Measurements from ENCODE around the gene GLCCI1.

GLCCI1 gene

GRCh38 chr7:7968544-7969305 lies at the start of gene GLCCI1:
TSS of gene GLCCI1 (plus strand) at chr7:7968796. CDS start at chr7:7969351, 555 bp downstream.
- FAIRE-seq (peak; percentile 99), DNase-seq (ENCODE audit: extremely low spot score, insufficient read length, low read depth) (peak; percentile 87)

GRCh38 chr7:7919449-7919945 lies 49.1 kb upstream of the GLCCI1 start:
- no peak for DNase-seq (ENCODE audit: extremely low spot score, insufficient read length, low read depth)
- FAIRE-seq = no peak

GRCh38 chr7:7920056-7920455 lies 48.5 kb upstream of the GLCCI1 start:
- FAIRE-seq (no peak), DNase-seq (ENCODE audit: extremely low spot score, insufficient read length, low read depth) (no peak)

- DNase-seq (ENCODE audit: extremely low spot score, insufficient read length, low read depth) = peak; percentile 42
- peak; percentile 94 for FAIRE-seq
These were observed 48.1 kb upstream of the GLCCI1 start for GRCh38 chr7:7920481-7920880.

GRCh38 chr7:7921830-7922229 lies 46.8 kb upstream of the GLCCI1 start:
- FAIRE-seq (peak; percentile 21), DNase-seq (ENCODE audit: extremely low spot score, insufficient read length, low read depth) (no peak)

- FAIRE-seq (no peak), DNase-seq (ENCODE audit: extremely low spot score, insufficient read length, low read depth) (no peak)
These were observed 45.8 kb upstream of the GLCCI1 start for GRCh38 chr7:7922684-7923385.

- no peak for DNase-seq (ENCODE audit: extremely low spot score, insufficient read length, low read depth)
- FAIRE-seq = no peak
These were observed 44.8 kb upstream of the GLCCI1 start for GRCh38 chr7:7923818-7924217.

- DNase-seq (ENCODE audit: extremely low spot score, insufficient read length, low read depth) (no peak), FAIRE-seq (no peak)
These were observed 44.3 kb upstream of the GLCCI1 start for GRCh38 chr7:7924303-7924702.

- DNase-seq (ENCODE audit: extremely low spot score, insufficient read length, low read depth) = no peak
- FAIRE-seq = no peak
These were observed 37.0 kb upstream of the GLCCI1 start for GRCh38 chr7:7931626-7932025.

GRCh38 chr7:7932553-7932952 lies 36.0 kb upstream of the GLCCI1 start:
- DNase-seq (ENCODE audit: extremely low spot score, insufficient read length, low read depth) (no peak), FAIRE-seq (peak; percentile 5)

- FAIRE-seq (no peak), DNase-seq (ENCODE audit: extremely low spot score, insufficient read length, low read depth) (no peak)
These were observed 34.6 kb upstream of the GLCCI1 start for GRCh38 chr7:7933915-7934526.

- FAIRE-seq (no peak), DNase-seq (ENCODE audit: extremely low spot score, insufficient read length, low read depth) (no peak)
These were observed 33.7 kb upstream of the GLCCI1 start for GRCh38 chr7:7934945-7935344.

- FAIRE-seq (no peak), DNase-seq (ENCODE audit: extremely low spot score, insufficient read length, low read depth) (no peak)
These were observed 30.1 kb upstream of the GLCCI1 start for GRCh38 chr7:7938471-7938870.

GRCh38 chr7:7943951-7944350 lies 24.6 kb upstream of the GLCCI1 start:
- FAIRE-seq = peak; percentile 21

GRCh38 chr7:7944619-7945282 lies 23.8 kb upstream of the GLCCI1 start:
- DNase-seq (ENCODE audit: extremely low spot score, insufficient read length, low read depth) (peak; percentile 49), FAIRE-seq (peak; percentile 99)

More at GRCh38 chr7:7943951-7944350, 24.6 kb upstream of the GLCCI1 start:
- no peak for DNase-seq (ENCODE audit: extremely low spot score, insufficient read length, low read depth)

- no peak for DNase-seq (ENCODE audit: extremely low spot score, insufficient read length, low read depth)
- FAIRE-seq = no peak
These were observed 22.1 kb upstream of the GLCCI1 start for GRCh38 chr7:7946486-7946885.

- no peak for FAIRE-seq
These were observed 20.4 kb upstream of the GLCCI1 start for GRCh38 chr7:7948232-7948631.

GRCh38 chr7:7953806-7954205 lies 14.8 kb upstream of the GLCCI1 start:
- FAIRE-seq (no peak), DNase-seq (ENCODE audit: extremely low spot score, insufficient read length, low read depth) (no peak)

More at GRCh38 chr7:7948232-7948631, 20.4 kb upstream of the GLCCI1 start:
- no peak for DNase-seq (ENCODE audit: extremely low spot score, insufficient read length, low read depth)

GRCh38 chr7:7956531-7957128 lies 12.0 kb upstream of the GLCCI1 start:
- FAIRE-seq = no peak
- DNase-seq (ENCODE audit: extremely low spot score, insufficient read length, low read depth) = no peak

GRCh38 chr7:7957513-7957912 lies 11.1 kb upstream of the GLCCI1 start:
- FAIRE-seq (no peak), DNase-seq (ENCODE audit: extremely low spot score, insufficient read length, low read depth) (no peak)
